Endothelial cell of umbilical vein (primary cell): ENCODE results near the gene GJA9.

Experiments used
- CTCF ChIP-seq, 2 donors: IDR thresholded peaks; 1 replicate in 1 of 2; 2 replicates in 1 of 2; pipeline ENCODE4 v1.5.1; 2011; ENCODE audit warnings: low read length in 2 of 2, mild to moderate bottlenecking in 2 of 2, moderate library complexity in 2 of 2, control low read depth in 1 of 2, inconsistent platforms in 1 of 2, low read depth in 1 of 2; ENCODE audit not compliant: insufficient read depth in 1 of 2; ENCODE audit errors: extremely low read depth in 1 of 2
- EZH2 ChIP-seq: IDR thresholded peaks from 2 replicates; pipeline ENCODE4 v1.6.1; 2012; ENCODE audit warnings: borderline replicate concordance, low read depth, mild to moderate bottlenecking, moderate library complexity, low read length, inconsistent platforms; ENCODE audit not compliant: severe bottlenecking
- FOS ChIP-seq: IDR thresholded peaks from 2 replicates; pipeline ENCODE4 v1.6.1; 2011; ENCODE audit warnings: mild to moderate bottlenecking, low read length, moderate library complexity, borderline replicate concordance; ENCODE audit not compliant: insufficient read depth
- GATA2 ChIP-seq: IDR thresholded peaks from 2 replicates; pipeline ENCODE4 v1.7.0; 2011; ENCODE audit warnings: low read depth, mild to moderate bottlenecking, moderate library complexity, mixed read lengths, low read length; ENCODE audit not compliant: insufficient read length, insufficient read depth
- JUN ChIP-seq: IDR thresholded peaks from 2 replicates; pipeline ENCODE4 v1.6.1; 2011; ENCODE audit warnings: borderline replicate concordance, low read depth; ENCODE audit not compliant: insufficient read length, insufficient read depth
- MAX ChIP-seq: IDR thresholded peaks from 2 replicates; pipeline ENCODE4 v1.6.1; 2011; ENCODE audit not compliant: insufficient read depth, insufficient read length
- MYC ChIP-seq: IDR thresholded peaks from one replicate; pipeline ENCODE4 v1.6.1; 2011; ENCODE audit warnings: mild to moderate bottlenecking, low read depth, low read length
- POLR2A ChIP-seq: IDR thresholded peaks from 2 replicates; pipeline ENCODE4 v1.6.1; 2012; ENCODE audit warnings: low read depth, mild to moderate bottlenecking, control low read depth, low read length
- POLR2AphosphoS5 ChIP-seq: IDR thresholded peaks from 2 replicates; pipeline ENCODE4 v1.6.1; 2012; ENCODE audit warnings: low read depth, mild to moderate bottlenecking, control low read depth, low read length, moderate library complexity; ENCODE audit not compliant: insufficient read depth

- TF ChIP-seq CTCF (IDR thresholded peaks at IDR 0.05; ENCODE audit: extremely low read depth in 1 of 2, insufficient read depth in 1 of 2, low read depth in 1 of 2, low read length in 2 of 2) (no peak), POLR2A (no peak), MAX (no peak), POLR2AphosphoS5 (no peak), EZH2 (no peak), FOS (no peak), JUN (no peak), MYC (no peak), GATA2 (no peak)
Measured at GRCh38 chr1:38840281-38840680, 41.1 kb downstream of the GJA9 start.
